Measurements from ENCODE around the gene RIMS1. TPM values are rescaled to one million over a fixed set of nuclear protein-coding genes. Genes with fewer than 3 reads are reported as not detected.
A peak's percentile ranks its signal among the peaks of the same experiment; 100 is the strongest.

The RIMS1 gene
- total RNA-seq, 1 experiment from 2014 or later: 0.51 TPM

DNA sequence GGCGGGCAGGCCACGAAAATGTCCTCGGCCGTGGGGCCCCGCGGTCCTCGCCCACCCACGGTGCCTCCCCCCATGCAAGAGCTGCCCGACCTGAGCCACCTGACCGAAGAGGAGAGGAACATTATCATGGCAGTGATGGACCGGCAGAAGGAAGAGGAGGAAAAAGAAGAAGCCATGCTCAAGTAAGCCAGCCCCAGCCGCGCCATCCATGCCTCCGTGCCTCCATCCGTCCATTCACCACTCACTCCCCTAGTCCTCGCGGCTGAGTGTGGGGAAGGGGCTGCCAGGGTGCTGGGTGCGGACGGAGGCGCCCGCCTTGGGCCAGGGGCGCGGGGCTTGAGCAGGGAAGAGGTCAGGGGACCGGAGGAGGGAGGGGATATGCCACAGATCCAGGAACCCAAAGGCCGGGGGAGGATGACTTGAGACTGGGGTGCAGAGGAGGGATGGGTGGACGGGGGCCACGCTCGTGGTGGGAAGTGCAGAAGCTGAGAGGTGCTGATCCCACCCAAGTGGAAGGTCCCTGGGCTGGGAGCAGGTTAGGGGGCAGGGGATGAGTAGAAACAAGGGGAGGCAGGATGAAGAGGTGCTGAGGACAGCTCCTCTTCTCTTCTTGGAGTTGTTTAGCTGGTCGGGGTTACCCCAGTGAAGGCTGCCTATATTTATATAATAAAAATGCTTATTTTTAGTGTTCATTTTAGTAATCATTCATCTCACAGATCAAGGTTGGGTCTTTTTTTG is 825 bp downstream of the RIMS1 start:
- H3F3A ChIP-seq (ENCODE audit: low read length, unreplicated experiment): no peaks in the 10 kb centered on the region
- no peaks in the 10 kb centered on the region for H3K4me1 ChIP-seq (ENCODE audit: insufficient read depth, low read length)
- no peaks in the 10 kb centered on the region for H3K9me3 ChIP-seq (ENCODE audit: low read length)
- no TSS peak for BruUV-seq (replicated peaks)
- H2AFZ ChIP-seq (ENCODE audit: low read length): 0 out of 2 replicates have a peak overlapping the region, but pooled peaks have one; percentile 30
- H3K27ac ChIP-seq (ENCODE audit: low read length): no peak overlapping the region
- ATAC-seq (no peak), DNase-seq (no peak)
- H3K27me3 ChIP-seq (ENCODE audit: low read length): peaks cover 4% of the 10 kb centered on the region; the same call in 1 of the 2 replicates
- no peak overlapping the region; the same call in 1 of the 2 replicates for H3K4me3 ChIP-seq (ENCODE audit: low read length)
- intact Hi-C loops (cut with micrococcal nuclease): no loop called here
- TF ChIP-seq EZH2 (IDR thresholded peaks at IDR 0.05; ENCODE audit: low read length, unreplicated experiment) (no peak), EZH2phosphoT487 (IDR thresholded peaks at IDR 0.05; ENCODE audit: borderline replicate concordance, low read length) (no peak)
- TF ChIP-seq, protein P1, sequence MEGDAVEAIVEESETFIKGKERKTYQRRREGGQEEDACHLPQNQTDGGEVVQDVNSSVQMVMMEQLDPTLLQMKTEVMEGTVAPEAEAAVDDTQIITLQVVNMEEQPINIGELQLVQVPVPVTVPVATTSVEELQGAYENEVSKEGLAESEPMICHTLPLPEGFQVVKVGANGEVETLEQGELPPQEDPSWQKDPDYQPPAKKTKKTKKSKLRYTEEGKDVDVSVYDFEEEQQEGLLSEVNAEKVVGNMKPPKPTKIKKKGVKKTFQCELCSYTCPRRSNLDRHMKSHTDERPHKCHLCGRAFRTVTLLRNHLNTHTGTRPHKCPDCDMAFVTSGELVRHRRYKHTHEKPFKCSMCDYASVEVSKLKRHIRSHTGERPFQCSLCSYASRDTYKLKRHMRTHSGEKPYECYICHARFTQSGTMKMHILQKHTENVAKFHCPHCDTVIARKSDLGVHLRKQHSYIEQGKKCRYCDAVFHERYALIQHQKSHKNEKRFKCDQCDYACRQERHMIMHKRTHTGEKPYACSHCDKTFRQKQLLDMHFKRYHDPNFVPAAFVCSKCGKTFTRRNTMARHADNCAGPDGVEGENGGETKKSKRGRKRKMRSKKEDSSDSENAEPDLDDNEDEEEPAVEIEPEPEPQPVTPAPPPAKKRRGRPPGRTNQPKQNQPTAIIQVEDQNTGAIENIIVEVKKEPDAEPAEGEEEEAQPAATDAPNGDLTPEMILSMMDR (conservative IDR thresholded peaks at IDR 0.05; ENCODE audit: low read depth, low read length): no peak
- ChIA-PET POLR2A (ENCODE audit: unreplicated experiment) (no interaction called here), CTCF (no interaction called here)
- no peaks in the 10 kb centered on the region for H4K20me1 ChIP-seq (ENCODE audit: low read length)
- no peak overlapping the region for H3K9ac ChIP-seq (ENCODE audit: low read length)
- no peaks in the 10 kb centered on the region for H3K36me3 ChIP-seq (ENCODE audit: low read depth, low read length)
- H3K4me2 ChIP-seq (ENCODE audit: low read length): peak overlapping the region; percentile 57
- H3K79me2 ChIP-seq (ENCODE audit: low read length): no peaks in the 10 kb centered on the region
- no peaks in the 10 kb centered on the region for H3K9me2 ChIP-seq (replicated peaks; ENCODE audit: low read length)

DNA sequence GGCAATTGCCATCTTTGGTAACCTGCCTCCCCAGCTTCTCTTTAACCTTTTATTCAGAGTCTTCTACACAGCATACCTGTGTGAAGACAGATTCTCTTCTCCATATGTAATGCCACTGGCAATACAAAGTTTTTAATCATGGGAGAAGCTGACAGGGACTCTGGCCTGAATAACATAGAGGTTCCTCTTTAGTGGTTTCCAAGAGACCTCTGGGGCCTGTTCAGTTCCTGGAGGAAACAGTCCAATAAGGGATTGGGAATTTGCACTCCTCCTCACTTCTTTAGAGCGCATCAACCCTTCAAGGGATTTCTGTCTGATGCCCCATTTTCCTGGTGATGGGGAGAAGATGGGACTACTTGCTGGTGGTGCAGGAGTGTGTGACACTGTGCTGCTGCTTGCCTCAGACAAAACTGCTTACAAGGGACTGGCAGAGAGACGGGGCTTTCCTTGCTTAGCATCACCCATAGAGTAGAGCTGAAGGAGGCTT is 1.4 kb downstream of the RIMS1 start:
- ChIA-PET POLR2A (ENCODE audit: unreplicated experiment) (no interaction called here), CTCF (no interaction called here)
- TF ChIP-seq EZH2 (IDR thresholded peaks at IDR 0.05; ENCODE audit: low read length, unreplicated experiment) (no peak), EZH2phosphoT487 (IDR thresholded peaks at IDR 0.05; ENCODE audit: borderline replicate concordance, low read length) (no peak)
- TF ChIP-seq, protein P1 (conservative IDR thresholded peaks at IDR 0.05; ENCODE audit: low read depth, low read length): no peak
- DNase-seq (no peak), ATAC-seq (no peak)
- no TSS peak for BruUV-seq (replicated peaks)
- no peaks in the 10 kb centered on the region for H4K20me1 ChIP-seq (ENCODE audit: low read length)
- no peaks in the 10 kb centered on the region for H3K9me3 ChIP-seq (ENCODE audit: low read length)
- no peaks in the 10 kb centered on the region for H3F3A ChIP-seq (ENCODE audit: low read length, unreplicated experiment)
- no peak overlapping the region for H3K4me2 ChIP-seq (ENCODE audit: low read length)
- no peaks in the 10 kb centered on the region for H3K9me2 ChIP-seq (replicated peaks; ENCODE audit: low read length)
- H3K27ac ChIP-seq (ENCODE audit: low read length): no peak overlapping the region
- no peaks in the 10 kb centered on the region for H3K4me1 ChIP-seq (ENCODE audit: insufficient read depth, low read length)
- H3K27me3 ChIP-seq (ENCODE audit: low read length): peaks cover 4% of the 10 kb centered on the region; the same call in 1 of the 2 replicates
- H3K9ac ChIP-seq (ENCODE audit: low read length): no peak overlapping the region
- intact Hi-C loops (cut with micrococcal nuclease): no loop called here
- no peaks in the 10 kb centered on the region for H3K36me3 ChIP-seq (ENCODE audit: low read depth, low read length)
- H3K4me3 ChIP-seq (ENCODE audit: low read length): no peak overlapping the region
- H2AFZ ChIP-seq (ENCODE audit: low read length): no peak overlapping the region
- H3K79me2 ChIP-seq (ENCODE audit: low read length): no peaks in the 10 kb centered on the region

DNA sequence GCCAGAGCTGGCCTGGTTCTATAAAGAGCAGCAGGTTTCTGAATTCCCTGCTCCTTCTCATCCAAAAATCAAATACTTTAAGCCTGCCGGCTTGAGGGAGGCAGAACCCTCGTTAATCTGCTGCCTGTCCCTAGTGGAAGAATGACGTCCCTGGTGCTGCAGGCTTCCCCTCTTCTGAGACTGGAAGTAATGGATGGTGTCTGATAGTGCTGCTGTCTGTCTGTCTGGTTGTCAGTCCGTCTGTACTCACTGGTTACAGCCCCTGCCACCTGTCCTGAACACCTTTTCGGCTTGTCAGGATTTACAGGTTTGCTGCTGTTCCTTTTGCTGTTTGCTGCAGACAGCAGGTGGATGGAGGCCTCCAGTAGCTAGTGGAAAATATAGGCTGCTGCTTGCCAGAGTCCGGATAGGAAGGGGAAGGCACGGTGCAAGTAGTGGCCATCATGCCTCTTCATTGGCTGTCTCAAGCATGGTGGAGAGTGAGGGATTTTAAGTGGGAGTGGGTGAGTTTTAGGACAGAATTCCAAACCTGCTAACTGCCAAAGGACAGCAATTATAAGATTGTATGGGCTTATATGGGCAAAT is 2.5 kb downstream of the RIMS1 start:
- no TSS peak for BruUV-seq (replicated peaks)
- POLR2A ChIA-PET (ENCODE audit: unreplicated experiment): no interaction called here
- intact Hi-C loops (cut with micrococcal nuclease): no loop called here
- no peaks in the 10 kb centered on the region for H3K4me1 ChIP-seq (ENCODE audit: insufficient read depth, low read length)
- no peak overlapping the region for H3K27ac ChIP-seq (ENCODE audit: low read length)
- no peaks in the 10 kb centered on the region for H3K9me3 ChIP-seq (ENCODE audit: low read length)
- no peak for TF ChIP-seq EZH2phosphoT487 (IDR thresholded peaks at IDR 0.05; ENCODE audit: borderline replicate concordance, low read length)
- H3K4me3 ChIP-seq (ENCODE audit: low read length): no peak overlapping the region
- no peaks in the 10 kb centered on the region for H3K36me3 ChIP-seq (ENCODE audit: low read depth, low read length)
- H3K27me3 ChIP-seq (ENCODE audit: low read length): peaks cover 4% of the 10 kb centered on the region; the same call in 1 of the 2 replicates
- no peaks in the 10 kb centered on the region for H3F3A ChIP-seq (ENCODE audit: low read length, unreplicated experiment)
- no peaks in the 10 kb centered on the region for H4K20me1 ChIP-seq (ENCODE audit: low read length)
- H3K9me2 ChIP-seq (replicated peaks; ENCODE audit: low read length): no peaks in the 10 kb centered on the region
- H3K4me2 ChIP-seq (ENCODE audit: low read length): no peak overlapping the region
- no peak overlapping the region for H2AFZ ChIP-seq (ENCODE audit: low read length)
- DNase-seq (no peak), ATAC-seq (no peak)
- H3K79me2 ChIP-seq (ENCODE audit: low read length): no peaks in the 10 kb centered on the region
- CTCF ChIA-PET: no interaction called here
- no peak overlapping the region for H3K9ac ChIP-seq (ENCODE audit: low read length)

Data from PC-3 (cell line).